MM.1S (cell line): Measurements from ENCODE around the gene CCNB2.

Source experiments
- EZH2 ChIP-seq: fragments of 300-600 bp; sonication (generic); optimal IDR thresholded peaks from 2 replicates; pipeline ENCODE3; 2017; ENCODE audit warnings: low read depth, mild to moderate bottlenecking, antibody characterized with exemption, low read length, mixed read lengths
- EZH2phosphoT487 ChIP-seq: fragments of 300-600 bp; sonication (generic); IDR thresholded peaks from 2 replicates; pipeline ENCODE4 v1.6.1; 2018; ENCODE audit warnings: antibody characterized with exemption, low read length
- TF ChIP-seq, protein P1 (sequence below): fragments of 300-600 bp; sonication (generic); IDR thresholded peaks from 2 replicates; pipeline ENCODE4 v1.5.1; 2016; ENCODE audit warnings: antibody characterized with exemption, low read length, mixed read lengths

DNA sequence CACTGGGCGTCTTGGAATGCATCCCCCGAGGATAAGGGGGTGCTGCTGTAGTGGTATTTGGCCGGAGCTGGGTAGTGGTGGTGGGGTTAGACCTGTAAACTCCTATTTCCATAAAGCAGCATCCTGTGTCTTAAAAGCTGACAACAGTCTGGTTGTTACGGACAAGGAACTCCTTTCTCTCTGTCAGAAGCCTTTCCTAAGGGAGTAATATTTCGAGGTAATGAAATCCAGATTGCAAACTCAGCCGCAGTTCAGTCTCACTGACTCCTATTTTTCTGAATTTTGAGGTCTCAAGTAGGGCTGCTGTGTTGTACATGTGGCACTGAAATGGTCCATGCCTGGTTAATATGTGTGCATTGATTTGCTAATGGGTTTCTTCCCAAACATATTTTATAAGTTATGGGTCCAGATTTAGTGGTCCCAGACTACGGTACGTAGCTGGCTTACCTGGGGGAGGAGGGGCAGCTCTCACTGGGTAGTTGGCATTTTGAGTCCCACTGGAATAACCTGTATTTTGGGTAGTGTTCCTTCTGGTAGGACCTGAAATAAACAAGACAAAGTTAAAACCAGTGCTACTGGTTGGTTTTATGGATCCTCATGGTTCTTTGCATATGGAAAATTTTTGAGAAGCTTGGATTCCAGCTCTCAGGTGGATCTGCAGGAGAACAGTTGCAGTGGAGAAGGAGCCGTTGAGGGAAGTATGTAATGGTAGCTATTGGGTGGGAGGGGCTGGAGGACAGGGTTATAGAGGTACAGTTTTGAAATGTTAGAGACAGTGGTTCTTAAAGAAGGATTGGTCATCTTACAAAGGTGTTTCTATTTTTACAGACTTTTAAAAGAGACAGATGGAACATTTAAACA is 53.1 kb downstream of the CCNB2 start:
- TF ChIP-seq, protein P1, sequence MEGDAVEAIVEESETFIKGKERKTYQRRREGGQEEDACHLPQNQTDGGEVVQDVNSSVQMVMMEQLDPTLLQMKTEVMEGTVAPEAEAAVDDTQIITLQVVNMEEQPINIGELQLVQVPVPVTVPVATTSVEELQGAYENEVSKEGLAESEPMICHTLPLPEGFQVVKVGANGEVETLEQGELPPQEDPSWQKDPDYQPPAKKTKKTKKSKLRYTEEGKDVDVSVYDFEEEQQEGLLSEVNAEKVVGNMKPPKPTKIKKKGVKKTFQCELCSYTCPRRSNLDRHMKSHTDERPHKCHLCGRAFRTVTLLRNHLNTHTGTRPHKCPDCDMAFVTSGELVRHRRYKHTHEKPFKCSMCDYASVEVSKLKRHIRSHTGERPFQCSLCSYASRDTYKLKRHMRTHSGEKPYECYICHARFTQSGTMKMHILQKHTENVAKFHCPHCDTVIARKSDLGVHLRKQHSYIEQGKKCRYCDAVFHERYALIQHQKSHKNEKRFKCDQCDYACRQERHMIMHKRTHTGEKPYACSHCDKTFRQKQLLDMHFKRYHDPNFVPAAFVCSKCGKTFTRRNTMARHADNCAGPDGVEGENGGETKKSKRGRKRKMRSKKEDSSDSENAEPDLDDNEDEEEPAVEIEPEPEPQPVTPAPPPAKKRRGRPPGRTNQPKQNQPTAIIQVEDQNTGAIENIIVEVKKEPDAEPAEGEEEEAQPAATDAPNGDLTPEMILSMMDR: no peak
- TF ChIP-seq EZH2 (no peak), EZH2phosphoT487 (no peak)
